Smooth muscle cell of bladder (primary cell): ENCODE data around the gene LYSMD3. TPM values are rescaled to one million over a fixed set of nuclear protein-coding genes. Genes with fewer than 3 reads are reported as not detected.

ENCODE experiments used
- total RNA-seq: library from RNA; depleted of rRNA; stranded (reverse); fragments of >200 nt; gene quantifications from 2 replicates; pipeline ENCODE4 v1.2.3, GENCODE V29; 2014

LYSMD3 gene
- total RNA-seq, result 14.7 and 15.1 TPM in 2 replicates

GRCh38 chr5:90529194-90529938, at the start of gene LYSMD3:
Gene LYSMD3, minus strand, starts transcription at chr5:90529584. Its CDS starts 4,295 bp downstream, at chr5:90525289.

DNA sequence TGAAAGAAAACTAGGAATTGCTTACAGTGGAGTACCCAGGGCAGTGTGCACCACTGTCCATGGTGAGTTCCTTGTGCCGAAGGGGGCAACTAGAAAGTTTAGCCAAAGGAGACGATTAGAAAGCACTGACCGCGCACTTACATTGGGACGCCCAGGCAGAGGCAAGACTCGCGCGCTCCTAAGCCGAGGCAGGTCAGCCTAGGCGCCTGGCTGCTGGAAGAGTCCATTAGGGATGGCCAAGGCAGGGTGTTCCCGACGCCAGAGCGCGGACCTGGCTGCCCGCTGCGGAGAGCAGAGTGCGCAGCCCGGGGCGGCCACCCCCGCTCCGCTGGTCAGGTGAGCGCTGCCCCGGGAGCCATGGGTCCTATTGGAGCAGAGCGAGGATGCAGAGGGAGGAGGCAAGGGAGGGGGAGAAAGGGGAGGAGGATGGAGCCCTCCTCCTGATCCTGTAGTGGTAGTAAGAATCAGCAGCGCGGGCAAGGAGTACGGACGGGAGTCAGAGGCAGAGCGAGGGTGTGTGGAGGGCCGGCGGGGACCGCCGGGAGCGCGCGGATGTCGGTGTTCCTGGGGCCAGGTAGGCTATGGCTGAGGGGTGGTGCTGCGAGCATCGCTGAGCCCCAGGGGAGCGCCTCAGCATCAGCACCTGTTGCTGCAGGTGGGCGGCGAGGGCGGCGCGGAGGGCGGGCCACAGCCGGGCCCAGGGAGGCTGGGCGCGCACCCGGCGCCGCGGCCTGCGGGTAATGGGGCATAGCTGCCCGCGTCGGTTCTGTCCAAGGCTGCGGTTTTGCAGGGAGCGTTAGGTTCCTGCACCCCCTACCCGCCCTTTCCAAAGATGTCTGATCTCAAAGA, 29.2 kb upstream of the LYSMD3 start, which contains the start of gene ADGRV1:
TSS of gene ADGRV1 (plus strand) at position 454 of the 849 bp plus-strand sequence. CDS start at position 553, 99 bp downstream.

GRCh38 chr5:90474235-90475107, 54.9 kb downstream of the LYSMD3 start, which contains the start of the genes MBLAC2 and POLR3G:
Gene MBLAC2, minus strand, starts transcription at chr5:90474771. Its CDS starts 479 bp downstream, at chr5:90474292.
Gene POLR3G, plus strand, starts transcription at chr5:90474864. Its CDS starts 10,704 bp downstream, at chr5:90485568.

Other genes starting within 250 kb of the LYSMD3 start
- 8.5 and 17.1 TPM in 2 replicates for gene CETN3, start 119.8 kb downstream of the LYSMD3 start, total RNA-seq
- gene MBLAC2, start 54.8 kb downstream of the LYSMD3 start, total RNA-seq, result 2.8 TPM in 2 replicates
- gene POLR3G, start 54.7 kb downstream of the LYSMD3 start, total RNA-seq, result 2.6 and 4.6 TPM in 2 replicates
- gene ADGRV1, start 29.2 kb upstream of the LYSMD3 start, total RNA-seq, result 0.18 and 0.28 TPM in 2 replicates